CD4-positive, CD25-positive, alpha-beta regulatory T cell (primary cell): ENCODE results near the gene DAAM1. TPM values are rescaled to one million over a fixed set of nuclear protein-coding genes. Genes with fewer than 3 reads are reported as not detected.

Experiments
- ATAC-seq, 2 donors: fragments of 150-1000 bp; cut with Tn5 transposase; one replicate each; pipeline ENCODE4 v1.10.0; 2021; ENCODE audit warnings: low read depth in 2 of 2, moderate number of reproducible peaks in 2 of 2, moderate library complexity in 1 of 2
- DNase-seq, 3 donors: peaks; one replicate each; pipeline versions ENCODE4 v3.0.0 to v3.0.0-alpha.2; 2012 to 2022; ENCODE audit warnings: mixed read lengths in 1 of 3
- H3K27ac ChIP-seq: one replicate; pipeline ENCODE4 v1.7.0; 2013; ENCODE audit warnings: mild to moderate bottlenecking, low read length; ENCODE audit not compliant: insufficient read depth, poor library complexity, severe bottlenecking
- H3K27me3 ChIP-seq: one replicate; pipeline ENCODE4 v1.7.0; 2013; ENCODE audit warnings: low read length; ENCODE audit not compliant: control insufficient read depth, insufficient read depth
- H3K36me3 ChIP-seq: one replicate; pipeline ENCODE4 v1.7.0; 2013; ENCODE audit warnings: mild to moderate bottlenecking, low read length, moderate library complexity; ENCODE audit not compliant: control insufficient read depth, insufficient read depth
- H3K4me1 ChIP-seq: 2 replicates; pipeline ENCODE4 v1.7.0; 2013; ENCODE audit warnings: mild to moderate bottlenecking, low read length; ENCODE audit not compliant: insufficient read depth, control insufficient read depth, poor library complexity, severe bottlenecking
- H3K4me3 ChIP-seq: one replicate; pipeline ENCODE4 v1.7.0; 2013; ENCODE audit warnings: low read depth, mild to moderate bottlenecking, low read length, moderate library complexity
- H3K9me3 ChIP-seq, 2 experiments: 1 replicate in 1 of 2; 2 replicates in 1 of 2; pipeline ENCODE4 v1.7.0; 2013; ENCODE audit warnings: low read length in 2 of 2, mild to moderate bottlenecking in 1 of 2, moderate library complexity in 1 of 2; ENCODE audit not compliant: control insufficient read depth in 2 of 2
- H3K27ac Mint-ChIP-seq, 3 donors: one replicate each; pipeline ENCODE4 v1.8.0; 2020 to 2022; ENCODE audit warnings: mild to moderate bottlenecking in 3 of 3, mixed read lengths in 3 of 3, moderate library complexity in 2 of 3
- H3K27me3 Mint-ChIP-seq: one replicate; pipeline ENCODE4 v1.8.0; 2022; ENCODE audit warnings: mild to moderate bottlenecking, mixed read lengths
- H3K36me3 Mint-ChIP-seq: one replicate; pipeline ENCODE4 v1.8.0; 2020; ENCODE audit warnings: mixed read lengths
- H3K4me1 Mint-ChIP-seq, 4 donors: one replicate each; pipeline ENCODE4 v1.8.0; 2020 to 2022; ENCODE audit warnings: mixed read lengths in 4 of 4, mild to moderate bottlenecking in 1 of 4
- H3K4me3 Mint-ChIP-seq, 4 donors: one replicate each; pipeline ENCODE4 v1.8.0; 2020 to 2022; ENCODE audit warnings: mild to moderate bottlenecking in 4 of 4, mixed read lengths in 4 of 4, moderate library complexity in 3 of 4
- H3K9me3 Mint-ChIP-seq, 7 donors: one replicate each; pipeline ENCODE4 v1.8.0; 2020 to 2022; ENCODE audit warnings: mixed read lengths in 7 of 7, mild to moderate bottlenecking in 3 of 7, moderate library complexity in 2 of 7
- polyA plus RNA-seq, 4 donors: library from polyadenylated mRNA; unstranded; fragments of 300-500 nt; fragmentation: Illumina TruSeq; gene quantifications; one replicate each; pipeline ENCODE4 v1.2.3, GENCODE V29; 2021
- total RNA-seq: library from RNA; stranded (reverse); gene quantifications from one replicate; pipeline ENCODE4 v1.2.3, GENCODE V29; 2022

The DAAM1 gene
- total and polyA plus RNA-seq, 5 donors from 2014 or later, result 6.1 to 36.5 (median 11.2) TPM

- no peak for DNase-seq
- Mint-ChIP-seq H3K27ac (peak overlapping the region in 1 of 3 donors; percentile 44), H3K4me3 (no peak overlapping the region), H3K36me3 (no peaks in the 10 kb centered on the region), H3K4me1 (peaks cover 0 to 14% (median 9%) of the 10 kb centered on the region in 4 donors), H3K27me3 (no peaks in the 10 kb centered on the region), H3K9me3 (peaks cover 0 to 2% (median 0%) of the 10 kb centered on the region in 7 donors)
- no peak for ATAC-seq
- Histone ChIP-seq H3K9me3 (no peaks in the 10 kb centered on the region), H3K27me3 (no peaks in the 10 kb centered on the region), H3K27ac (no peak overlapping the region), H3K4me3 (no peak overlapping the region), H3K36me3 (no peaks in the 10 kb centered on the region), H3K4me1 (no peaks in the 10 kb centered on the region)
These were observed 63.6 kb downstream of the DAAM1 start for GRCh38 chr14:59251811-59252771.

GRCh38 chr14:59252772-59253500, 64.5 kb downstream of the DAAM1 start:
- H3K27me3 ChIP-seq, result no peaks in the 10 kb centered on the region
- DNase-seq (no peak), ATAC-seq (no peak)
- Mint-ChIP-seq H3K36me3 (no peaks in the 10 kb centered on the region), H3K9me3 (peaks cover 0 to 2% (median 0%) of the 10 kb centered on the region in 7 donors), H3K4me1 (peaks cover 0 to 13% (median 9%) of the 10 kb centered on the region in 4 donors), H3K27ac (no peak overlapping the region), H3K4me3 (no peak overlapping the region), H3K27me3 (no peaks in the 10 kb centered on the region)
- H3K4me1 ChIP-seq, result no peaks in the 10 kb centered on the region
- no peaks in the 10 kb centered on the region for H3K36me3 ChIP-seq
- no peaks in the 10 kb centered on the region for H3K9me3 ChIP-seq
- no peak overlapping the region for H3K4me3 ChIP-seq
- no peak overlapping the region for H3K27ac ChIP-seq

- no peaks in the 10 kb centered on the region for H3K27me3 ChIP-seq
- Mint-ChIP-seq H3K9me3 (peaks cover 0 to 2% (median 0%) of the 10 kb centered on the region in 7 donors), H3K4me3 (no peak overlapping the region), H3K27me3 (no peaks in the 10 kb centered on the region), H3K27ac (no peak overlapping the region), H3K4me1 (peaks cover 0 to 15% (median 9%) of the 10 kb centered on the region in 4 donors), H3K36me3 (no peaks in the 10 kb centered on the region)
- no peaks in the 10 kb centered on the region for H3K4me1 ChIP-seq
- no peak overlapping the region for H3K27ac ChIP-seq
- ATAC-seq, result no peak
- H3K9me3 ChIP-seq, result no peaks in the 10 kb centered on the region
- no peak for DNase-seq
- no peaks in the 10 kb centered on the region for H3K36me3 ChIP-seq
- H3K4me3 ChIP-seq, result no peak overlapping the region
These were observed 65.1 kb downstream of the DAAM1 start for GRCh38 chr14:59253527-59253926.

- H3K27ac ChIP-seq, result no peak overlapping the region
- H3K36me3 ChIP-seq, result no peaks in the 10 kb centered on the region
- no peak overlapping the region for H3K27ac Mint-ChIP-seq
- H3K4me3 ChIP-seq, result no peak overlapping the region
- H3K36me3 Mint-ChIP-seq, result no peaks in the 10 kb centered on the region
- DNase-seq (no peak), ATAC-seq (no peak)
- H3K4me3 Mint-ChIP-seq, result no peak overlapping the region
- H3K9me3 Mint-ChIP-seq, result peaks cover 0 to 2% (median 0%) of the 10 kb centered on the region in 7 donors
- H3K4me1 Mint-ChIP-seq, result peaks cover 4 to 17% (median 11%) of the 10 kb centered on the region in 4 donors
- no peaks in the 10 kb centered on the region for H3K9me3 ChIP-seq
- H3K4me1 ChIP-seq, result no peaks in the 10 kb centered on the region
- no peaks in the 10 kb centered on the region for H3K27me3 Mint-ChIP-seq
- H3K27me3 ChIP-seq, result no peaks in the 10 kb centered on the region
These were observed 65.9 kb downstream of the DAAM1 start for GRCh38 chr14:59254146-59254910.

GRCh38 chr14:59254911-59255545, 66.6 kb downstream of the DAAM1 start:
- ATAC-seq (no peak), DNase-seq (no peak)
- peak overlapping the region in 1 of 3 donors; percentile 8 for H3K27ac Mint-ChIP-seq
- peaks cover 0 to 2% (median 0%) of the 10 kb centered on the region in 7 donors for H3K9me3 Mint-ChIP-seq
- H3K4me3 Mint-ChIP-seq, result no peak overlapping the region
- Histone ChIP-seq H3K9me3 (no peaks in the 10 kb centered on the region), H3K4me1 (no peaks in the 10 kb centered on the region), H3K27me3 (no peaks in the 10 kb centered on the region), H3K27ac (no peak overlapping the region), H3K4me3 (no peak overlapping the region), H3K36me3 (no peaks in the 10 kb centered on the region)
- H3K4me1 Mint-ChIP-seq, result peaks cover 4 to 17% (median 11%) of the 10 kb centered on the region in 4 donors
- no peaks in the 10 kb centered on the region for H3K27me3 Mint-ChIP-seq
- no peaks in the 10 kb centered on the region for H3K36me3 Mint-ChIP-seq

- ATAC-seq (no peak), DNase-seq (no peak)
- no peaks in the 10 kb centered on the region for H3K27me3 Mint-ChIP-seq
- Histone ChIP-seq H3K27me3 (no peaks in the 10 kb centered on the region), H3K4me1 (no peaks in the 10 kb centered on the region), H3K36me3 (no peaks in the 10 kb centered on the region), H3K27ac (no peak overlapping the region), H3K4me3 (no peak overlapping the region), H3K9me3 (no peaks in the 10 kb centered on the region)
- H3K4me3 Mint-ChIP-seq, result no peak overlapping the region
- H3K4me1 Mint-ChIP-seq, result peaks cover 4 to 16% (median 10%) of the 10 kb centered on the region in 4 donors
- peaks cover 0 to 2% (median 0%) of the 10 kb centered on the region in 7 donors for H3K9me3 Mint-ChIP-seq
- H3K36me3 Mint-ChIP-seq, result no peaks in the 10 kb centered on the region
- no peak overlapping the region for H3K27ac Mint-ChIP-seq
These were observed 67.9 kb downstream of the DAAM1 start for GRCh38 chr14:59256331-59256730.

- Histone ChIP-seq H3K4me3 (no peak overlapping the region), H3K9me3 (no peaks in the 10 kb centered on the region), H3K27me3 (no peaks in the 10 kb centered on the region), H3K27ac (no peak overlapping the region), H3K36me3 (peaks cover 3% of the 10 kb centered on the region), H3K4me1 (no peaks in the 10 kb centered on the region)
- peaks cover 5 to 15% (median 11%) of the 10 kb centered on the region in 4 donors for H3K4me1 Mint-ChIP-seq
- no peak for ATAC-seq
- H3K4me3 Mint-ChIP-seq, result no peak overlapping the region
- DNase-seq, result no peak
- H3K36me3 Mint-ChIP-seq, result peaks cover 32% of the 10 kb centered on the region
- peaks cover 0 to 3% (median 0%) of the 10 kb centered on the region in 7 donors for H3K9me3 Mint-ChIP-seq
- H3K27ac Mint-ChIP-seq, result no peak overlapping the region
- no peaks in the 10 kb centered on the region for H3K27me3 Mint-ChIP-seq
These were observed 72.9 kb downstream of the DAAM1 start for GRCh38 chr14:59261334-59261733.
